NB4 (cell line): ENCODE results near the gene FMN2.

Experiments
- DNase-seq: peaks from one replicate; pipeline ENCODE4 v3.0.0; 2010; ENCODE audit warnings: low read depth
- H3K4me3 ChIP-seq: one replicate; pipeline ENCODE4 v1.5.1; 2011; ENCODE audit warnings: mild to moderate bottlenecking, low read depth, low read length, moderate library complexity
- MYC ChIP-seq: IDR thresholded peaks from 2 replicates; pipeline ENCODE4 v1.6.1; 2011; ENCODE audit warnings: low read depth, low read length
- POLR2A ChIP-seq: IDR thresholded peaks from 2 replicates; pipeline ENCODE4 v1.6.1; 2011; ENCODE audit warnings: mild to moderate bottlenecking; ENCODE audit not compliant: insufficient read length; ENCODE audit errors: extremely low read depth
- TF ChIP-seq, protein P1 (sequence below): IDR thresholded peaks from one replicate; pipeline ENCODE4 v1.5.1; 2012; ENCODE audit warnings: low read depth, low read length
- TF ChIP-seq, protein P2 (sequence below): IDR thresholded peaks from 2 replicates; pipeline ENCODE4 v1.6.1; 2011; ENCODE audit warnings: low read depth, low read length

The FMN2 gene

DNA sequence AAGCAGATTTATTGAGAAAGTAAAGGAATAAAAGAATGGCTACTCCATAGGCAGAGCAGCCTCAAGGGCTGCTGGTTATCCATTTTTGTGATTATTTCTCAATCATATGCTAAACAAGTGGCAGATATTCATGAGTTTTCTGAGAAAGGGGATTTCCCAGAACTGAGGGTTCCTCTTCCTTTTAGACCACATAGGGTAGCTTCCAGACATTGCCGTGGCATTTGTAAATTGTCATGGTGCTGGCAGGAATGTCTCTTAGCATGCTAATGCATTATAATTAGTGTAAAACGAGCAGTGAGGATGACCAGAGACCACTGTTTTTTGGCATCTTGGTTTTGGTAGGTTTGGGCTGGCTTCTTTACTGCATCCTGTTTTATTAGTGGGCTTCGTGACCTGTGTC is 16.8 kb upstream of the FMN2 start:
- no peak overlapping the region for H3K4me3 ChIP-seq
- TF ChIP-seq, protein P1, sequence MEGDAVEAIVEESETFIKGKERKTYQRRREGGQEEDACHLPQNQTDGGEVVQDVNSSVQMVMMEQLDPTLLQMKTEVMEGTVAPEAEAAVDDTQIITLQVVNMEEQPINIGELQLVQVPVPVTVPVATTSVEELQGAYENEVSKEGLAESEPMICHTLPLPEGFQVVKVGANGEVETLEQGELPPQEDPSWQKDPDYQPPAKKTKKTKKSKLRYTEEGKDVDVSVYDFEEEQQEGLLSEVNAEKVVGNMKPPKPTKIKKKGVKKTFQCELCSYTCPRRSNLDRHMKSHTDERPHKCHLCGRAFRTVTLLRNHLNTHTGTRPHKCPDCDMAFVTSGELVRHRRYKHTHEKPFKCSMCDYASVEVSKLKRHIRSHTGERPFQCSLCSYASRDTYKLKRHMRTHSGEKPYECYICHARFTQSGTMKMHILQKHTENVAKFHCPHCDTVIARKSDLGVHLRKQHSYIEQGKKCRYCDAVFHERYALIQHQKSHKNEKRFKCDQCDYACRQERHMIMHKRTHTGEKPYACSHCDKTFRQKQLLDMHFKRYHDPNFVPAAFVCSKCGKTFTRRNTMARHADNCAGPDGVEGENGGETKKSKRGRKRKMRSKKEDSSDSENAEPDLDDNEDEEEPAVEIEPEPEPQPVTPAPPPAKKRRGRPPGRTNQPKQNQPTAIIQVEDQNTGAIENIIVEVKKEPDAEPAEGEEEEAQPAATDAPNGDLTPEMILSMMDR: no peak
- TF ChIP-seq, protein P2, sequence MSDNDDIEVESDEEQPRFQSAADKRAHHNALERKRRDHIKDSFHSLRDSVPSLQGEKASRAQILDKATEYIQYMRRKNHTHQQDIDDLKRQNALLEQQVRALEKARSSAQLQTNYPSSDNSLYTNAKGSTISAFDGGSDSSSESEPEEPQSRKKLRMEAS: no peak
- TF ChIP-seq POLR2A (no peak), MYC (no peak)
- no peak for DNase-seq

DNA sequence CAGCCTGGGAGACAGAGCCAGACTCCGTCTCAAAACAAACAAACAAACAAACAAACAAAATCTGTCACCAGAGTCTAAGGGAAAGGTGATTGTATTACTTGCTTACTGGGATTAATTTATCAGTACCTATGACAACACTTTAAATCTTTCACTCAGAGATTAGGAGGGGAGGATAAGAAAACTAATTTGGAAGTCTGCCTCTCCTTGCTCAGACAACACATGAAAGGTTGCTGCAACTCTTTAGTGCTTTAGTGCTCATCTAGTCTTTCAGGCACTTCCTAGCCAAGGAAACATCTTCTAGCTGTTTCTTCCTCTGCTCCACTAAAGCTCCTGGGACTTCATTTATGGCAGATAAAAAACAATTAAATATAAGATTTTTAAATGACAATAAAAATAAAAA is 7.3 kb upstream of the FMN2 start:
- no peak for DNase-seq
- no peak overlapping the region for H3K4me3 ChIP-seq
- TF ChIP-seq, protein P2: no peak
- TF ChIP-seq MYC: no peak
- no peak for TF ChIP-seq POLR2A
- TF ChIP-seq, protein P1: no peak

DNA sequence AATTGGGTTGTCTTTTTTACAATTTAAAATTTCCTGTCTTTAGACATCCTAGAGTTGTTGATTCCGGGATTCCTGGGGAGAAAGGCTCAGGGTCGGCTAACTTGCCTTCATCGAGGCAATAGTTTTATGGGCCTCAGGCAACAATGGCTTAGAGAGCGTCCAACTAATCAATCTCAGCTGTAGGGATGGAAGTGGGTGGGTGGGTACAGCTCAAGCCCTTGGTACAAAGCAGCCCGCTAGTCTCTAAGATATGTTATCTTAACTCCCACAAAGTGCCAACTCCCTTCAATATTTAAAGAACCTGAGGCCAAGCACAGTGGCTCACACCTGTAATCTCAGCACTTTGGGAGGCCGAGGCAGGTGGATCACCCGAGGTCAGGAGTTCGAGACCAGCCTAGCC is 6.9 kb upstream of the FMN2 start:
- H3K4me3 ChIP-seq: no peak overlapping the region
- TF ChIP-seq MYC: no peak
- TF ChIP-seq, protein P1: no peak
- TF ChIP-seq, protein P2: no peak
- TF ChIP-seq POLR2A: no peak
- DNase-seq: no peak

DNA sequence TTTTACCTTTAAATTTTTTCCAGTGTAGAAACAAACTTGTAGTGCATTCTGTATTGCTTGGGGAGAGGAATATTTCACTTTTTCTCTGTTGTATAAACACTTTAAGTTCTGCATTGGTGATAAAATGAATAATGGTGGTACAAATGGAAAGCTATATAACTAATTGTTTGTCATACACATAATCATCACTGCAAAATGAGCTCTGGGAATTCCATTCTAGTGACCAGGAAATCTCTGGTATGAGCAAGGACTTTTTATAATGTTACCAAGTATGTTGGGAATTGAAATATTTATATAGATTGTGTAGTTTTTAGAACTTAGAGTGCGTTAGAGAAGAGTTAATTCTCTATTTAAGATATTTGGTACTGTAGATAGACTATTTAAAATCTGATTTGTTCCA is 5.0 kb upstream of the FMN2 start:
- TF ChIP-seq, protein P2: no peak
- TF ChIP-seq, protein P1: no peak
- no peak for TF ChIP-seq POLR2A
- no peak for TF ChIP-seq MYC
- no peak for DNase-seq

DNA sequence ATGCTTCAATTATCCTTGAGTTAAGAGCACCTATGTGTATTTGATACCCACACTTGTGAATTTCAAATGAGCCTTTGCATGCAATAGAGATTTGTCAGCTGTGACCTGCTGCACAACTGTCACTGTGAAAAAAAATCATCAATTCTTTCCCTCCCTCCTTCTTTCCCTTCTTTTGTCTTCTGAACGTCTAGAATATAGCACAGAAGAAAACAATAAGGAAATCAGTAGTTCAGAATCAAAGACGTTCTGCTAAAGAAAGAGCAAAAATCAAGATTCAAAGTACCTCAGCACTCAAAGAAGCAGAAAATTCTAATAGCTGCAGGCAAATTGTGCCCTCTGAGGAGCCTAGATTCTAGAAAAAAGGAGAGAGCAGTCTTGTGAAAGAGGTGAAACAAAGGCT is 1.7 kb upstream of the FMN2 start:
- no peak for DNase-seq
- TF ChIP-seq, protein P2: no peak
- TF ChIP-seq POLR2A (no peak), MYC (no peak)
- TF ChIP-seq, protein P1: no peak
- no peak overlapping the region for H3K4me3 ChIP-seq

More for the DNA sequence above, 5.0 kb upstream of the FMN2 start:
- no peak overlapping the region for H3K4me3 ChIP-seq

DNA sequence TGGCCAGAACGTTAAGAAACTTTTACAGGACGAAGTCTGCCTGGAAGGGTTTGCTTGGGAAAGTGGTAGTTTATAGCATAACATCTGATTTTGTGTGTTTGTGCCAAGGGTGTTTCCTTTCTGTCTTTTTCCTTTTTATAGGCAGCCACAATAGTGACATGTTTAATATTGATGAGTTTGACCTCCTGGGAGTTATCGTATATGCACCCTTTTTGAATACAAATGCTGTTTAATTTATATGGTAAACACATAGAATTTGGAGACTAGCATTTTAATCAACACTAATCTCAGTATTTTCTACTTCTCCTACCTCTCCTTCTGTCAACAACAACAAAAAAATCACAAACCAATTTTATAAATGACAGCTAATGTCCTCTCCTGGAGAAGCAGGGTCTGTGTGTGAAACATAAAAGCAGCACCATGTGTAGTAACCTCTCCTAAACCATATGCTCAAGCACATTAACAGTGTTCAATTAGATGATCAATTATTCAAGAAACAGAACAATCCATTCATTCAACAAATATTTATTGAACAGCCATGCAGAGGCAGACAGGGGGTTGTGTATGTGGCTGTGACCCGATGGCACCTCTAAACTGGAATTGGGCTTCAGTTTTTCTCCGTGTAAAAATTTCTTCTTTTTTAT is 604 bp upstream of the FMN2 start:
- H3K4me3 ChIP-seq: no peak overlapping the region
- TF ChIP-seq, protein P1: no peak
- TF ChIP-seq, protein P2: no peak
- TF ChIP-seq MYC (no peak), POLR2A (no peak)

More for the DNA sequence above, 604 bp upstream of the FMN2 start:
- no peak for DNase-seq
